Liver (tissue), 9 donors: ENCODE data around the gene ARHGAP28. TPM values are rescaled to one million over a fixed set of nuclear protein-coding genes. Genes with fewer than 3 reads are reported as not detected.

ENCODE experiments used
- DNase-seq: peaks from one replicate; pipeline ENCODE4 v3.0.0-alpha.2; 2017; ENCODE audit warnings: low spot score
- H3K27ac ChIP-seq, 2 donors: one replicate each; pipeline ENCODE4 v1.7.0; 2013; ENCODE audit warnings: inconsistent platforms in 2 of 2, low read length in 2 of 2, control low read depth in 1 of 2, low read depth in 1 of 2, mild to moderate bottlenecking in 1 of 2
- H3K27me3 ChIP-seq, 4 donors: one replicate each; pipeline versions ENCODE4 v1.6.1 to v1.7.0; 2013; ENCODE audit warnings: low read length in 3 of 4, inconsistent platforms in 1 of 4, mild to moderate bottlenecking in 1 of 4, moderate library complexity in 1 of 4; ENCODE audit not compliant: control insufficient read depth in 4 of 4, insufficient read depth in 4 of 4
- H3K36me3 ChIP-seq, 4 donors: one replicate each; pipeline versions ENCODE4 v1.6.1 to v1.7.0; 2013; ENCODE audit warnings: low read length in 3 of 4, mild to moderate bottlenecking in 3 of 4, low read depth in 1 of 4, moderate library complexity in 1 of 4; ENCODE audit not compliant: control insufficient read depth in 4 of 4, insufficient read depth in 3 of 4
- H3K4me1 ChIP-seq, 4 donors: one replicate each; pipeline versions ENCODE4 v1.6.1 to v1.7.0; 2013; ENCODE audit warnings: low read length in 3 of 4, mild to moderate bottlenecking in 3 of 4, moderate library complexity in 1 of 4; ENCODE audit not compliant: control insufficient read depth in 4 of 4, insufficient read depth in 4 of 4
- H3K4me3 ChIP-seq, 3 donors: one replicate each; pipeline versions ENCODE4 v1.6.1 to v1.7.0; 2013; ENCODE audit warnings: low read length in 3 of 3, control low read depth in 1 of 3, low read depth in 1 of 3, mild to moderate bottlenecking in 1 of 3
- H3K9ac ChIP-seq, 2 donors: one replicate each; pipeline ENCODE4 v1.7.0; 2013; ENCODE audit warnings: low read length in 2 of 2, mild to moderate bottlenecking in 2 of 2, moderate library complexity in 2 of 2, control low read depth in 1 of 2, low read depth in 1 of 2
- H3K9me3 ChIP-seq, 4 donors: one replicate each; pipeline versions ENCODE4 v1.6.1 to v1.7.0; 2013; ENCODE audit warnings: low read length in 3 of 4; ENCODE audit not compliant: control insufficient read depth in 4 of 4
- ATF3 ChIP-seq: IDR thresholded peaks from 2 replicates; pipeline ENCODE4 v1.6.1; 2016; ENCODE audit warnings: antibody characterized with exemption
- CTCF ChIP-seq: fragments of 150-350 bp; IDR thresholded peaks from 2 replicates; pipeline ENCODE4 v1.5.1; 2017; ENCODE audit warnings: improper control_type of control experiment, low read depth, low read length; ENCODE audit not compliant: missing input control
- EGR1 ChIP-seq, 2 donors: IDR thresholded peaks; 2 replicates each; pipeline ENCODE4 v1.6.1; 2016 to 2018; ENCODE audit warnings: antibody characterized with exemption in 2 of 2, low read depth in 2 of 2
- FOXA1 ChIP-seq: IDR thresholded peaks from 2 replicates; pipeline ENCODE4 v1.6.1; 2016; ENCODE audit warnings: antibody characterized with exemption
- FOXA2 ChIP-seq: IDR thresholded peaks from 2 replicates; pipeline ENCODE4 v1.6.1; 2016; ENCODE audit warnings: antibody characterized with exemption
- GABPA ChIP-seq, 2 donors: IDR thresholded peaks in 1 of 2; conservative IDR thresholded peaks in 1 of 2; 2 replicates each; pipeline ENCODE4 v1.6.1; 2016; ENCODE audit warnings: antibody characterized with exemption in 2 of 2, mild to moderate bottlenecking in 1 of 2, moderate library complexity in 1 of 2
- HNF4A ChIP-seq, 2 donors: conservative IDR thresholded peaks; 2 replicates each; pipeline ENCODE4 v1.6.1; 2016; ENCODE audit warnings: antibody characterized with exemption in 2 of 2, mild to moderate bottlenecking in 2 of 2
- HNF4G ChIP-seq: IDR thresholded peaks from 2 replicates; pipeline ENCODE4 v1.6.1; 2016; ENCODE audit warnings: antibody characterized with exemption
- JUND ChIP-seq, 2 donors: IDR thresholded peaks; 2 replicates each; pipeline ENCODE4 v1.6.1; 2016; ENCODE audit warnings: antibody characterized with exemption in 2 of 2
- NR2F2 ChIP-seq: IDR thresholded peaks from 2 replicates; pipeline ENCODE4 v1.6.1; 2016; ENCODE audit warnings: antibody characterized with exemption
- RAD21 ChIP-seq, 2 donors: IDR thresholded peaks; 2 replicates each; pipeline ENCODE4 v1.6.1; 2016; ENCODE audit warnings: antibody characterized with exemption in 2 of 2, mild to moderate bottlenecking in 2 of 2
- REST ChIP-seq: IDR thresholded peaks from 2 replicates; pipeline ENCODE4 v1.6.1; 2016; ENCODE audit warnings: antibody characterized with exemption, mild to moderate bottlenecking
- RXRA ChIP-seq, 2 donors: IDR thresholded peaks; 2 replicates each; pipeline ENCODE4 v1.6.1; 2017 to 2018; ENCODE audit warnings: antibody characterized with exemption in 2 of 2, mild to moderate bottlenecking in 1 of 2
- SP1 ChIP-seq: IDR thresholded peaks from 2 replicates; pipeline ENCODE4 v1.6.1; 2018; ENCODE audit warnings: antibody characterized with exemption, mild to moderate bottlenecking
- TAF1 ChIP-seq: conservative IDR thresholded peaks from 2 replicates; pipeline ENCODE4 v1.6.1; 2016; ENCODE audit warnings: antibody characterized with exemption, mild to moderate bottlenecking
- YY1 ChIP-seq: IDR thresholded peaks from 2 replicates; pipeline ENCODE4 v1.6.1; 2016; ENCODE audit warnings: antibody characterized with exemption, mild to moderate bottlenecking
- WGBS: extraction: QIAGEN DNeasy Blood & Tissue Kit; methylation state at CpG from one replicate; pipeline ENCODE4 v1.1.7; 2013; 5-methylcytosine and 5-hydroxymethylcytosine counted together
- polyA plus RNA-seq, 2 donors: library from polyadenylated mRNA; stranded (reverse) in 1 of 2; unstranded in 1 of 2; fragments of 200-250 nt in 1 of 2; fragments of >200 nt in 1 of 2; fragmentation: Nextera tagmentation in 1 of 2; extraction: Ambion mirVana in 1 of 2; gene quantifications; one replicate each; pipeline versions ENCODE4 v1.2.1 to v1.2.3, GENCODE V29; 2013 to 2015
- total RNA-seq, 2 donors: library from RNA; depleted of rRNA; stranded (reverse); fragments of >200 nt; gene quantifications; one replicate each; pipeline ENCODE4 v1.2.3, GENCODE V29; 2014
- TF ChIP-seq, protein P1 (sequence below): IDR thresholded peaks from 2 replicates; pipeline ENCODE4 v1.6.1; 2016; ENCODE audit warnings: antibody characterized with exemption
- TF ChIP-seq, protein P2 (sequence below): IDR thresholded peaks from 2 replicates; pipeline ENCODE4 v1.6.1; 2016; ENCODE audit warnings: antibody characterized with exemption
- donor health status: healthy.
- donor health status: healthy.
- donor health status: healthy.
- donor health status: healthy.
- donor health status: healthy.

The ARHGAP28 gene
- total and polyA plus RNA-seq, 4 donors: 0.14 to 2.1 (median 0.69) TPM

DNA sequence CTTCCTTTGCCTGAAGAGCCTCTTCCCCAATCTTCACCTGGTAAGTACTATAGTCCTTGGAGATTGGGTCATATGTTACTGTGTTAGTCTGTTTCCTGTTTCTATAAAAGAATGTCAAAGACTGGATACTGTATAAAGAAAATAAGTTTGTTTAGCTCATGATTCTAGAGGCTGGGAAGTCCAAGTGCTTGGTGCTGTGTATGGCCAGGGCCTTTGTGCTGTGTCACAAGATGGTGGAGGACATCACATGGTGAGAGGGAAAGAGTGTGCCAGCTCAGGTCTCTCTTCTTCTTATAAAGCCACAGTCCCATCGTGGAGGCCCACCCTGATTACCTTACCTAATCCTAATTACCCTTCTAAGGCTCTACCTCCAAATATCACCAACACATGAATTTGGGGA lies 20.9 kb downstream of the ARHGAP28 start:
- DNase-seq: no peak
- H3K9me3 ChIP-seq: peaks cover 0 to 6% (median 2%) of the 10 kb centered on the region in 4 donors
- no peaks in the 10 kb centered on the region for H3K4me1 ChIP-seq
- WGBS: 65% methylated on average over 1 of the region's 1 CpG
- no peak overlapping the region for H3K4me3 ChIP-seq
- no peak overlapping the region for H3K27ac ChIP-seq
- no peak overlapping the region for H3K9ac ChIP-seq
- no peaks in the 10 kb centered on the region for H3K36me3 ChIP-seq
- no peak for TF ChIP-seq ATF3
- TF ChIP-seq, protein P1, sequence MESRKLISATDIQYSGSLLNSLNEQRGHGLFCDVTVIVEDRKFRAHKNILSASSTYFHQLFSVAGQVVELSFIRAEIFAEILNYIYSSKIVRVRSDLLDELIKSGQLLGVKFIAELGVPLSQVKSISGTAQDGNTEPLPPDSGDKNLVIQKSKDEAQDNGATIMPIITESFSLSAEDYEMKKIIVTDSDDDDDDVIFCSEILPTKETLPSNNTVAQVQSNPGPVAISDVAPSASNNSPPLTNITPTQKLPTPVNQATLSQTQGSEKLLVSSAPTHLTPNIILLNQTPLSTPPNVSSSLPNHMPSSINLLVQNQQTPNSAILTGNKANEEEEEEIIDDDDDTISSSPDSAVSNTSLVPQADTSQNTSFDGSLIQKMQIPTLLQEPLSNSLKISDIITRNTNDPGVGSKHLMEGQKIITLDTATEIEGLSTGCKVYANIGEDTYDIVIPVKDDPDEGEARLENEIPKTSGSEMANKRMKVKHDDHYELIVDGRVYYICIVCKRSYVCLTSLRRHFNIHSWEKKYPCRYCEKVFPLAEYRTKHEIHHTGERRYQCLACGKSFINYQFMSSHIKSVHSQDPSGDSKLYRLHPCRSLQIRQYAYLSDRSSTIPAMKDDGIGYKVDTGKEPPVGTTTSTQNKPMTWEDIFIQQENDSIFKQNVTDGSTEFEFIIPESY: no peak
- no peak for TF ChIP-seq EGR1 (IDR thresholded peaks at IDR 0.05; ENCODE audit: low read depth in 2 of 2)
- TF ChIP-seq REST: no peak
- no peak for TF ChIP-seq JUND (IDR thresholded peaks at IDR 0.05)
- TF ChIP-seq NR2F2: no peak
- TF ChIP-seq FOXA2: no peak
- no peak for TF ChIP-seq GABPA (IDR thresholded peaks at IDR 0.05 in 1 of 2, conservative IDR thresholded peaks at IDR 0.05 in 1 of 2)
- TF ChIP-seq RAD21 (IDR thresholded peaks at IDR 0.05): no peak
- no peak for TF ChIP-seq HNF4A (conservative IDR thresholded peaks at IDR 0.05)
- no peak for TF ChIP-seq HNF4G
- no peak for TF ChIP-seq CTCF
- no peak for TF ChIP-seq RXRA (IDR thresholded peaks at IDR 0.05)
- TF ChIP-seq, protein P2, sequence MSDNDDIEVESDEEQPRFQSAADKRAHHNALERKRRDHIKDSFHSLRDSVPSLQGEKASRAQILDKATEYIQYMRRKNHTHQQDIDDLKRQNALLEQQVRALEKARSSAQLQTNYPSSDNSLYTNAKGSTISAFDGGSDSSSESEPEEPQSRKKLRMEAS: no peak
- H3K27me3 ChIP-seq: no peaks in the 10 kb centered on the region

- Histone ChIP-seq H3K9ac (no peak overlapping the region), H3K27me3 (no peaks in the 10 kb centered on the region), H3K4me1 (no peaks in the 10 kb centered on the region), H3K27ac (no peak overlapping the region), H3K36me3 (no peaks in the 10 kb centered on the region), H3K4me3 (no peak overlapping the region), H3K9me3 (peaks cover 0 to 6% (median 2%) of the 10 kb centered on the region in 4 donors)
- WGBS: 75% methylated on average over 2 of the region's 2 CpGs
- no peak for DNase-seq
- TF ChIP-seq RXRA (IDR thresholded peaks at IDR 0.05) (no peak), FOXA1 (no peak), JUND (IDR thresholded peaks at IDR 0.05) (no peak), TAF1 (no peak), SP1 (no peak), FOXA2 (no peak), CTCF (no peak), REST (no peak), EGR1 (IDR thresholded peaks at IDR 0.05; ENCODE audit: low read depth in 2 of 2) (no peak), YY1 (no peak), ATF3 (no peak)
These were observed 21.7 kb downstream of the ARHGAP28 start for GRCh38 chr18:6751222-6751621.
